Endothelial cell (in vitro differentiated cells): ENCODE results near the gene PAFAH1B2. TPM values are rescaled to one million over a fixed set of nuclear protein-coding genes. Genes with fewer than 3 reads are reported as not detected.

Experiments used
- DNase-seq: peaks from one replicate; pipeline ENCODE4 v3.0.0; 2021; ENCODE audit warnings: low spot score
- H3K27ac Mint-ChIP-seq: one replicate; pipeline ENCODE4 v1.8.0; 2021; ENCODE audit warnings: mixed read lengths, inconsistent platforms; ENCODE audit not compliant: unreplicated experiment
- H3K27me3 Mint-ChIP-seq: one replicate; pipeline ENCODE4 v1.8.0; 2021; ENCODE audit warnings: mild to moderate bottlenecking, moderate library complexity, mixed read lengths, inconsistent platforms; ENCODE audit not compliant: unreplicated experiment
- H3K36me3 Mint-ChIP-seq: one replicate; pipeline ENCODE4 v1.8.0; 2021; ENCODE audit warnings: mild to moderate bottlenecking, low read depth, mixed read lengths, inconsistent platforms; ENCODE audit not compliant: unreplicated experiment
- H3K4me1 Mint-ChIP-seq: one replicate; pipeline ENCODE4 v1.8.0; 2021; ENCODE audit warnings: mild to moderate bottlenecking, mixed read lengths, inconsistent platforms; ENCODE audit not compliant: unreplicated experiment
- H3K4me3 Mint-ChIP-seq: one replicate; pipeline ENCODE4 v1.8.0; 2021; ENCODE audit warnings: mild to moderate bottlenecking, mixed read lengths, inconsistent platforms; ENCODE audit not compliant: unreplicated experiment
- H3K9me3 Mint-ChIP-seq: one replicate; pipeline ENCODE4 v1.8.0; 2021; ENCODE audit warnings: mixed read lengths, inconsistent platforms; ENCODE audit not compliant: unreplicated experiment
- CTCF ChIP-seq: fragments of 200-600 bp; sonication (generic); IDR thresholded peaks from one replicate; pipeline ENCODE4 v1.5.0; 2021; ENCODE audit warnings: antibody characterized with exemption; ENCODE audit not compliant: unreplicated experiment
- total RNA-seq: library from RNA; stranded (reverse); fragmentation: NEBNext Ultra II Directional; extraction: Animal tissue kit (Norgen Biotek cat#: 25700); gene quantifications from one replicate; pipeline ENCODE4 v1.2.1, GENCODE V29; 2021; ENCODE audit not compliant: unreplicated experiment

The PAFAH1B2 gene
- total RNA-seq, 1 donor from 2014 or later: 87.4 TPM

GRCh38 chr11:117187007-117187406 is 42.9 kb downstream of the PAFAH1B2 start:
- Mint-ChIP-seq H3K36me3 (peaks cover 31% of the 10 kb centered on the region), H3K4me1 (peaks cover 8% of the 10 kb centered on the region), H3K4me3 (peak overlapping the region; percentile 59), H3K27ac (no peak overlapping the region), H3K9me3 (no peaks in the 10 kb centered on the region), H3K27me3 (peaks cover 12% of the 10 kb centered on the region)
- DNase-seq: no peak
- no peak for TF ChIP-seq CTCF

- Mint-ChIP-seq H3K27me3 (peaks cover 14% of the 10 kb centered on the region), H3K36me3 (peaks cover 33% of the 10 kb centered on the region), H3K4me3 (peak overlapping the region; percentile 59), H3K4me1 (peaks cover 8% of the 10 kb centered on the region), H3K27ac (no peak overlapping the region), H3K9me3 (no peaks in the 10 kb centered on the region)
- no peak for DNase-seq
- no peak for TF ChIP-seq CTCF
Measured at GRCh38 chr11:117187428-117187798, 43.3 kb downstream of the PAFAH1B2 start.

GRCh38 chr11:117187799-117188481 is 43.9 kb downstream of the PAFAH1B2 start:
- peaks cover 12% of the 10 kb centered on the region for H3K27me3 Mint-ChIP-seq
- H3K4me3 Mint-ChIP-seq: no peak overlapping the region
- no peak for TF ChIP-seq CTCF
- no peak for DNase-seq
- H3K36me3 Mint-ChIP-seq: peaks cover 33% of the 10 kb centered on the region
- H3K4me1 Mint-ChIP-seq: peaks cover 9% of the 10 kb centered on the region
- H3K27ac Mint-ChIP-seq: no peak overlapping the region
- H3K9me3 Mint-ChIP-seq: no peaks in the 10 kb centered on the region

- Mint-ChIP-seq H3K27ac (no peak overlapping the region), H3K36me3 (peaks cover 31% of the 10 kb centered on the region), H3K9me3 (no peaks in the 10 kb centered on the region), H3K27me3 (peaks cover 14% of the 10 kb centered on the region), H3K4me3 (no peak overlapping the region), H3K4me1 (peaks cover 12% of the 10 kb centered on the region)
- no peak for DNase-seq
- no peak for TF ChIP-seq CTCF
Measured at GRCh38 chr11:117188620-117189081, 44.6 kb downstream of the PAFAH1B2 start.

- Mint-ChIP-seq H3K27me3 (peaks cover 15% of the 10 kb centered on the region), H3K9me3 (no peaks in the 10 kb centered on the region), H3K4me1 (peaks cover 10% of the 10 kb centered on the region), H3K4me3 (no peak overlapping the region), H3K36me3 (peaks cover 27% of the 10 kb centered on the region), H3K27ac (no peak overlapping the region)
- TF ChIP-seq CTCF: no peak
- DNase-seq: no peak
Measured at GRCh38 chr11:117189191-117189940, 45.3 kb downstream of the PAFAH1B2 start.
